ENCODE results near the gene ROR2. TPM values are rescaled to one million over a fixed set of nuclear protein-coding genes. Genes with fewer than 3 reads are reported as not detected.

The ROR2 gene
- total RNA-seq, 1 experiment from 2014 or later: not detected

GRCh38 chr9:91886414-91887076, 63.5 kb downstream of the ROR2 start:
- no TSS peak for BruUV-seq (replicated peaks)
- intact Hi-C loops (cut with micrococcal nuclease): no loop called here
- H2AFZ ChIP-seq (ENCODE audit: low read length): no peak overlapping the region
- peaks cover 59% of the 10 kb centered on the region for H3K27me3 ChIP-seq (ENCODE audit: low read length)
- H4K20me1 ChIP-seq (ENCODE audit: low read length): no peaks in the 10 kb centered on the region
- ChIA-PET POLR2A (ENCODE audit: unreplicated experiment) (no interaction called here), CTCF (no interaction called here)
- no peaks in the 10 kb centered on the region for H3K9me3 ChIP-seq (ENCODE audit: low read length)
- H3K9ac ChIP-seq (ENCODE audit: low read length): no peak overlapping the region
- no peak for DNase-seq
- no peaks in the 10 kb centered on the region for H3K4me1 ChIP-seq (ENCODE audit: insufficient read depth, low read length)
- no peaks in the 10 kb centered on the region for H3K79me2 ChIP-seq (ENCODE audit: low read length)
- no peak for TF ChIP-seq EZH2phosphoT487 (IDR thresholded peaks at IDR 0.05; ENCODE audit: borderline replicate concordance, low read length)
- TF ChIP-seq, protein P1, sequence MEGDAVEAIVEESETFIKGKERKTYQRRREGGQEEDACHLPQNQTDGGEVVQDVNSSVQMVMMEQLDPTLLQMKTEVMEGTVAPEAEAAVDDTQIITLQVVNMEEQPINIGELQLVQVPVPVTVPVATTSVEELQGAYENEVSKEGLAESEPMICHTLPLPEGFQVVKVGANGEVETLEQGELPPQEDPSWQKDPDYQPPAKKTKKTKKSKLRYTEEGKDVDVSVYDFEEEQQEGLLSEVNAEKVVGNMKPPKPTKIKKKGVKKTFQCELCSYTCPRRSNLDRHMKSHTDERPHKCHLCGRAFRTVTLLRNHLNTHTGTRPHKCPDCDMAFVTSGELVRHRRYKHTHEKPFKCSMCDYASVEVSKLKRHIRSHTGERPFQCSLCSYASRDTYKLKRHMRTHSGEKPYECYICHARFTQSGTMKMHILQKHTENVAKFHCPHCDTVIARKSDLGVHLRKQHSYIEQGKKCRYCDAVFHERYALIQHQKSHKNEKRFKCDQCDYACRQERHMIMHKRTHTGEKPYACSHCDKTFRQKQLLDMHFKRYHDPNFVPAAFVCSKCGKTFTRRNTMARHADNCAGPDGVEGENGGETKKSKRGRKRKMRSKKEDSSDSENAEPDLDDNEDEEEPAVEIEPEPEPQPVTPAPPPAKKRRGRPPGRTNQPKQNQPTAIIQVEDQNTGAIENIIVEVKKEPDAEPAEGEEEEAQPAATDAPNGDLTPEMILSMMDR (conservative IDR thresholded peaks at IDR 0.05; ENCODE audit: low read depth, low read length): no peak
- no peak for TF ChIP-seq EZH2 (IDR thresholded peaks at IDR 0.05; ENCODE audit: low read length, unreplicated experiment)
- H3K9me2 ChIP-seq (replicated peaks; ENCODE audit: low read length): no peaks in the 10 kb centered on the region
- no peak overlapping the region for H3K4me2 ChIP-seq (ENCODE audit: low read length)
- no peak for ATAC-seq
- H3K4me3 ChIP-seq (ENCODE audit: low read length): no peak overlapping the region
- no peaks in the 10 kb centered on the region for H3F3A ChIP-seq (ENCODE audit: low read length, unreplicated experiment)
- H3K36me3 ChIP-seq (ENCODE audit: low read depth, low read length): no peaks in the 10 kb centered on the region
- H3K27ac ChIP-seq (ENCODE audit: low read length): no peak overlapping the region

GRCh38 chr9:91885746-91886413, 64.1 kb downstream of the ROR2 start:
- no peak overlapping the region for H3K9ac ChIP-seq (ENCODE audit: low read length)

More at GRCh38 chr9:91885746-91886413, 64.1 kb downstream of the ROR2 start:
- ChIA-PET POLR2A (ENCODE audit: unreplicated experiment) (no interaction called here), CTCF (no interaction called here)
- TF ChIP-seq, protein P1 (conservative IDR thresholded peaks at IDR 0.05; ENCODE audit: low read depth, low read length): no peak
- TF ChIP-seq EZH2 (IDR thresholded peaks at IDR 0.05; ENCODE audit: low read length, unreplicated experiment) (no peak), EZH2phosphoT487 (IDR thresholded peaks at IDR 0.05; ENCODE audit: borderline replicate concordance, low read length) (no peak)
- peaks cover 66% of the 10 kb centered on the region for H3K27me3 ChIP-seq (ENCODE audit: low read length)
- H3K9me2 ChIP-seq (replicated peaks; ENCODE audit: low read length): no peaks in the 10 kb centered on the region
- H2AFZ ChIP-seq (ENCODE audit: low read length): no peak overlapping the region
- no peak overlapping the region for H3K4me3 ChIP-seq (ENCODE audit: low read length)
- no peaks in the 10 kb centered on the region for H3F3A ChIP-seq (ENCODE audit: low read length, unreplicated experiment)
- ATAC-seq: no peak
- no peak overlapping the region for H3K27ac ChIP-seq (ENCODE audit: low read length)
- H3K36me3 ChIP-seq (ENCODE audit: low read depth, low read length): no peaks in the 10 kb centered on the region
- intact Hi-C loops (cut with micrococcal nuclease): no loop called here
- H3K9me3 ChIP-seq (ENCODE audit: low read length): no peaks in the 10 kb centered on the region
- no TSS peak for BruUV-seq (replicated peaks)
- no peaks in the 10 kb centered on the region for H3K79me2 ChIP-seq (ENCODE audit: low read length)
- DNase-seq: no peak
- no peaks in the 10 kb centered on the region for H3K4me1 ChIP-seq (ENCODE audit: insufficient read depth, low read length)
- H3K4me2 ChIP-seq (ENCODE audit: low read length): no peak overlapping the region
- H4K20me1 ChIP-seq (ENCODE audit: low read length): no peaks in the 10 kb centered on the region

All from PC-3 (cell line).